Measurements from ENCODE around the gene REC8. TPM values are rescaled to one million over a fixed set of nuclear protein-coding genes. Genes with fewer than 3 reads are reported as not detected.

REC8 gene
- total and polyA plus RNA-seq, 2 of the 13 experiments (the other 11 are each of a cell fraction or from before 2014, with no cell fraction given): 3.4 to 14.7 TPM

DNA sequence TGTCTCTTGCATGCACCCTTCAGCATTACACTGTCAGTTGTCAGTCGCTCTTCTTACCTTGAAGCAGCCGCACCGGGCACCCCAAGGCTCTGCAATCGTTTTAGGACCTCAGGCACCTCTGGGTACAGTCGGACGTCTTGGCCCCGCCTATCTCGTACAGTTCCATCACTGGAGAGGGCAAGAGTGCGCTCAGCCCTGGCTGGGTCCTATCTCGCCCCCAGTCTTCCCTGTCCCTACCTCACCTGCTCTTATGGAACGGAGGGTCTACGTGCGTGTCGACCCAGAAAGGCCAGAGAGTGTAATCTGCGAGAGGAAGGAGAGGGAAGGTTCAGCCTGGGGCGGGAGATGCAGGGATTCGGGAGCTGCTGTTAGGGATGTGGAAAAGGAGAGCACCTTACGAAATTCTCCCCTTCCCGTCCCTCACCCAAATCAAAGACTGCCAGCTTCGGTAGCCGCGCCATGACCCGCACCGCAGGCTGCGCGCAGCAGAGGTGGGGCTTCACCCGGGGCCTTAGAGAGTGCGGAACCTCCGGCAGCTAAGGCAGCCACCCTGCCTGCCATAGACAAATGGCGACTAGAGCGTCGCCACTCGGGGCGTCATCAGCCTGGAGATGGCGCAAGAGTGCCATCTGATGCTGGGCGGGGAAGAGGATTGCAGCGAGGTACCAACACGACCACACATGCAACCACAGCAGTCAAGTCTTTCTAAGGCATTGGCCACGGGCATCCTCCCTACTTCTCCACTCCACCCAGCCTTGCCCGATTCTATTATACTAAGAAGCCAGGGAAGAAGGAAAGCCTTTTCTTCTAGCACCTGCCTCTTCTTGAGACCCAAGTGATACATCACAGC, 43.8 kb downstream of the REC8 start, which contains the start of gene MDP1 (continued):
- TF ChIP-seq ATF1 (CRISPR knock-in tag; IDR thresholded peaks at IDR 0.05) (no peak), YEATS4 (CRISPR knock-in tag; IDR thresholded peaks at IDR 0.05; ENCODE audit: borderline replicate concordance) (peak; percentile 100), RNF2 (conservative IDR thresholded peaks at IDR 0.05; ENCODE audit: low read depth) (0 out of 2 replicates have a peak, but pooled peaks have one; percentile 75), RARG (CRISPR knock-in tag; IDR thresholded peaks at IDR 0.05; ENCODE audit: low read depth) (peak; percentile 55; the same call in 1 of the 2 replicates), SNRNP70 (IDR thresholded peaks at IDR 0.05; ENCODE audit: low read depth, low read length) (no peak), ZNF564 (CRISPR knock-in tag; IDR thresholded peaks at IDR 0.05) (no peak), ZNF230 (CRISPR knock-in tag; IDR thresholded peaks at IDR 0.05) (peak; percentile 99), SRY (CRISPR knock-in tag; IDR thresholded peaks at IDR 0.05) (peak; percentile 99), HNRNPLL (IDR thresholded peaks at IDR 0.05; ENCODE audit: low read depth, low read length, poor library complexity, severe bottlenecking) (peak; percentile 97), ZFP37 (CRISPR knock-in tag; IDR thresholded peaks at IDR 0.05; ENCODE audit: borderline replicate concordance) (peak; percentile 99), HOXD1 (CRISPR knock-in tag; IDR thresholded peaks at IDR 0.05) (peak; percentile 95), ZMYM3 (CRISPR knock-in tag; IDR thresholded peaks at IDR 0.05) (peak; percentile 89), ZNF563 (CRISPR knock-in tag; IDR thresholded peaks at IDR 0.05) (peak; percentile 81; the same call in 1 of the 2 replicates), PCBP2 (optimal IDR thresholded peaks at IDR 0.05; ENCODE audit: low read depth, low read length, poor library complexity, severe bottlenecking) (no peak), MED13 (CRISPR knock-in tag; IDR thresholded peaks at IDR 0.05) (peak; percentile 72; the same call in 1 of the 2 replicates), KAT7 (CRISPR knock-in tag; IDR thresholded peaks at IDR 0.05; ENCODE audit: borderline replicate concordance) (peak; percentile 99)
- TF ChIP-seq, protein P1, sequence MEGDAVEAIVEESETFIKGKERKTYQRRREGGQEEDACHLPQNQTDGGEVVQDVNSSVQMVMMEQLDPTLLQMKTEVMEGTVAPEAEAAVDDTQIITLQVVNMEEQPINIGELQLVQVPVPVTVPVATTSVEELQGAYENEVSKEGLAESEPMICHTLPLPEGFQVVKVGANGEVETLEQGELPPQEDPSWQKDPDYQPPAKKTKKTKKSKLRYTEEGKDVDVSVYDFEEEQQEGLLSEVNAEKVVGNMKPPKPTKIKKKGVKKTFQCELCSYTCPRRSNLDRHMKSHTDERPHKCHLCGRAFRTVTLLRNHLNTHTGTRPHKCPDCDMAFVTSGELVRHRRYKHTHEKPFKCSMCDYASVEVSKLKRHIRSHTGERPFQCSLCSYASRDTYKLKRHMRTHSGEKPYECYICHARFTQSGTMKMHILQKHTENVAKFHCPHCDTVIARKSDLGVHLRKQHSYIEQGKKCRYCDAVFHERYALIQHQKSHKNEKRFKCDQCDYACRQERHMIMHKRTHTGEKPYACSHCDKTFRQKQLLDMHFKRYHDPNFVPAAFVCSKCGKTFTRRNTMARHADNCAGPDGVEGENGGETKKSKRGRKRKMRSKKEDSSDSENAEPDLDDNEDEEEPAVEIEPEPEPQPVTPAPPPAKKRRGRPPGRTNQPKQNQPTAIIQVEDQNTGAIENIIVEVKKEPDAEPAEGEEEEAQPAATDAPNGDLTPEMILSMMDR (CRISPR knock-in tag; IDR thresholded peaks at IDR 0.05): peak; percentile 100
- TF ChIP-seq, protein P2, sequence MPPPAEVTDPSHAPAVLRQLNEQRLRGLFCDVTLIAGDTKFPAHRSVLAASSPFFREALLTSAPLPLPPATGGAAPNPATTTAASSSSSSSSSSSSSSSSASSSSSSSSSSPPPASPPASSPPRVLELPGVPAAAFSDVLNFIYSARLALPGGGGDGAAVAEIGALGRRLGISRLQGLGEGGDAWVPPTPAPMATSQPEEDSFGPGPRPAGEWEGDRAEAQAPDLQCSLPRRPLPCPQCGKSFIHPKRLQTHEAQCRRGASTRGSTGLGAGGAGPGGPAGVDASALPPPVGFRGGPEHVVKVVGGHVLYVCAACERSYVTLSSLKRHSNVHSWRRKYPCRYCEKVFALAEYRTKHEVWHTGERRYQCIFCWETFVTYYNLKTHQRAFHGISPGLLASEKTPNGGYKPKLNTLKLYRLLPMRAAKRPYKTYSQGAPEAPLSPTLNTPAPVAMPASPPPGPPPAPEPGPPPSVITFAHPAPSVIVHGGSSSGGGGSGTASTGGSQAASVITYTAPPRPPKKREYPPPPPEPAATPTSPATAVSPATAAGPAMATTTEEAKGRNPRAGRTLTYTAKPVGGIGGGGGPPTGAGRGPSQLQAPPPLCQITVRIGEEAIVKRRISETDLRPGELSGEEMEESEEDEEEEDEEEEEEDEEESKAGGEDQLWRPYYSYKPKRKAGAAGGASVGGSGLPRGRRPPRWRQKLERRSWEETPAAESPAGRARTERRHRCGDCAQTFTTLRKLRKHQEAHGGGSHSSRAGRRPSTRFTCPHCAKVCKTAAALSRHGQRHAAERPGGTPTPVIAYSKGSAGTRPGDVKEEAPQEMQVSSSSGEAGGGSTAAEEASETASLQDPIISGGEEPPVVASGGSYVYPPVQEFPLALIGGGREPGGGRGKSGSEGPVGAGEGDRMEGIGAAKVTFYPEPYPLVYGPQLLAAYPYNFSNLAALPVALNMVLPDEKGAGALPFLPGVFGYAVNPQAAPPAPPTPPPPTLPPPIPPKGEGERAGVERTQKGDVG (CRISPR knock-in tag; IDR thresholded peaks at IDR 0.05; ENCODE audit: borderline replicate concordance): peak; percentile 99; the same call in 1 of the 2 replicates
- TF ChIP-seq, protein P3, sequence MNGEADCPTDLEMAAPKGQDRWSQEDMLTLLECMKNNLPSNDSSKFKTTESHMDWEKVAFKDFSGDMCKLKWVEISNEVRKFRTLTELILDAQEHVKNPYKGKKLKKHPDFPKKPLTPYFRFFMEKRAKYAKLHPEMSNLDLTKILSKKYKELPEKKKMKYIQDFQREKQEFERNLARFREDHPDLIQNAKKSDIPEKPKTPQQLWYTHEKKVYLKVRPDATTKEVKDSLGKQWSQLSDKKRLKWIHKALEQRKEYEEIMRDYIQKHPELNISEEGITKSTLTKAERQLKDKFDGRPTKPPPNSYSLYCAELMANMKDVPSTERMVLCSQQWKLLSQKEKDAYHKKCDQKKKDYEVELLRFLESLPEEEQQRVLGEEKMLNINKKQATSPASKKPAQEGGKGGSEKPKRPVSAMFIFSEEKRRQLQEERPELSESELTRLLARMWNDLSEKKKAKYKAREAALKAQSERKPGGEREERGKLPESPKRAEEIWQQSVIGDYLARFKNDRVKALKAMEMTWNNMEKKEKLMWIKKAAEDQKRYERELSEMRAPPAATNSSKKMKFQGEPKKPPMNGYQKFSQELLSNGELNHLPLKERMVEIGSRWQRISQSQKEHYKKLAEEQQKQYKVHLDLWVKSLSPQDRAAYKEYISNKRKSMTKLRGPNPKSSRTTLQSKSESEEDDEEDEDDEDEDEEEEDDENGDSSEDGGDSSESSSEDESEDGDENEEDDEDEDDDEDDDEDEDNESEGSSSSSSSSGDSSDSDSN (CRISPR knock-in tag; IDR thresholded peaks at IDR 0.05): peak; percentile 98
- TF ChIP-seq, protein P4, sequence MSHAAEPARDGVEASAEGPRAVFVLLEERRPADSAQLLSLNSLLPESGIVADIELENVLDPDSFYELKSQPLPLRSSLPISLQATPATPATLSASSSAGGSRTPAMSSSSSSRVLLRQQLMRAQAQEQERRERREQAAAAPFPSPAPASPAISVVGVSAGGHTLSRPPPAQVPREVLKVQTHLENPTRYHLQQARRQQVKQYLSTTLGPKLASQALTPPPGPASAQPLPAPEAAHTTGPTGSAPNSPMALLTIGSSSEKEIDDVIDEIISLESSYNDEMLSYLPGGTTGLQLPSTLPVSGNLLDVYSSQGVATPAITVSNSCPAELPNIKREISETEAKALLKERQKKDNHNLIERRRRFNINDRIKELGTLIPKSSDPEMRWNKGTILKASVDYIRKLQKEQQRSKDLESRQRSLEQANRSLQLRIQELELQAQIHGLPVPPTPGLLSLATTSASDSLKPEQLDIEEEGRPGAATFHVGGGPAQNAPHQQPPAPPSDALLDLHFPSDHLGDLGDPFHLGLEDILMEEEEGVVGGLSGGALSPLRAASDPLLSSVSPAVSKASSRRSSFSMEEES (CRISPR knock-in tag; IDR thresholded peaks at IDR 0.05): peak; percentile 74

Data from HepG2 (cell line).